Measurements from ENCODE around the gene NECTIN1.

The NECTIN1 gene

DNA sequence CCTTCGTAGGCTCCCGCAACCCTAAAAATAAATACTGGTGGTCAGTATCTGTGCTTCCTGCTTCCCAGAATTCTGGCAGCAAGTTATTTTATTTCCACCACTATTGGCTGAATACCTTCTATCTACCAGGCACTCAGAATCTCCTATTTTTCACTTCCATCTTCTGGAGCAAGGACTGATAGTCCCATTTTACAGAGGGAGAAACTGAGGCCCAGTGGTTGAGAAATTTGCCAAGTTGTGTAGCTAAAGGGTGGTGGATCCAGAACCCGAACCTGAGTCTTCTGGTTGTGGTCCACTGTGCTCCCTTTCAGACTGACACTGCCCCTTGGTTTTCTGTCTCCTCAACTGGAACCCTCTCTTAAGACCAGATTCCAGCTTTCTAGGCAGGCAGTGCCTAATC, 31.6 kb downstream of the NECTIN1 start:
- Histone ChIP-seq H3K27ac (replicated peaks) (no peak overlapping the region), H3K4me3 (replicated peaks; ENCODE audit: insufficient read depth, low read length) (no peak overlapping the region), H3K27me3 (ENCODE audit: insufficient read depth, poor library complexity, severe bottlenecking) (no peaks in the 10 kb centered on the region)
- no peak for DNase-seq (ENCODE audit: low read depth in 1 of 2, low spot score in 1 of 2)
- TF ChIP-seq, protein P1, sequence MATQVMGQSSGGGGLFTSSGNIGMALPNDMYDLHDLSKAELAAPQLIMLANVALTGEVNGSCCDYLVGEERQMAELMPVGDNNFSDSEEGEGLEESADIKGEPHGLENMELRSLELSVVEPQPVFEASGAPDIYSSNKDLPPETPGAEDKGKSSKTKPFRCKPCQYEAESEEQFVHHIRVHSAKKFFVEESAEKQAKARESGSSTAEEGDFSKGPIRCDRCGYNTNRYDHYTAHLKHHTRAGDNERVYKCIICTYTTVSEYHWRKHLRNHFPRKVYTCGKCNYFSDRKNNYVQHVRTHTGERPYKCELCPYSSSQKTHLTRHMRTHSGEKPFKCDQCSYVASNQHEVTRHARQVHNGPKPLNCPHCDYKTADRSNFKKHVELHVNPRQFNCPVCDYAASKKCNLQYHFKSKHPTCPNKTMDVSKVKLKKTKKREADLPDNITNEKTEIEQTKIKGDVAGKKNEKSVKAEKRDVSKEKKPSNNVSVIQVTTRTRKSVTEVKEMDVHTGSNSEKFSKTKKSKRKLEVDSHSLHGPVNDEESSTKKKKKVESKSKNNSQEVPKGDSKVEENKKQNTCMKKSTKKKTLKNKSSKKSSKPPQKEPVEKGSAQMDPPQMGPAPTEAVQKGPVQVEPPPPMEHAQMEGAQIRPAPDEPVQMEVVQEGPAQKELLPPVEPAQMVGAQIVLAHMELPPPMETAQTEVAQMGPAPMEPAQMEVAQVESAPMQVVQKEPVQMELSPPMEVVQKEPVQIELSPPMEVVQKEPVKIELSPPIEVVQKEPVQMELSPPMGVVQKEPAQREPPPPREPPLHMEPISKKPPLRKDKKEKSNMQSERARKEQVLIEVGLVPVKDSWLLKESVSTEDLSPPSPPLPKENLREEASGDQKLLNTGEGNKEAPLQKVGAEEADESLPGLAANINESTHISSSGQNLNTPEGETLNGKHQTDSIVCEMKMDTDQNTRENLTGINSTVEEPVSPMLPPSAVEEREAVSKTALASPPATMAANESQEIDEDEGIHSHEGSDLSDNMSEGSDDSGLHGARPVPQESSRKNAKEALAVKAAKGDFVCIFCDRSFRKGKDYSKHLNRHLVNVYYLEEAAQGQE (IDR thresholded peaks at IDR 0.05; ENCODE audit: insufficient replicate concordance, low read depth) = no peak
- TF ChIP-seq GABPA (IDR thresholded peaks at IDR 0.05; ENCODE audit: low read depth) (no peak), POLR2AphosphoS5 (IDR thresholded peaks at IDR 0.05; ENCODE audit: low read depth) (no peak), SPI1 (IDR thresholded peaks at IDR 0.05; ENCODE audit: borderline replicate concordance, low read depth) (no peak)
- TF ChIP-seq, protein P2, sequence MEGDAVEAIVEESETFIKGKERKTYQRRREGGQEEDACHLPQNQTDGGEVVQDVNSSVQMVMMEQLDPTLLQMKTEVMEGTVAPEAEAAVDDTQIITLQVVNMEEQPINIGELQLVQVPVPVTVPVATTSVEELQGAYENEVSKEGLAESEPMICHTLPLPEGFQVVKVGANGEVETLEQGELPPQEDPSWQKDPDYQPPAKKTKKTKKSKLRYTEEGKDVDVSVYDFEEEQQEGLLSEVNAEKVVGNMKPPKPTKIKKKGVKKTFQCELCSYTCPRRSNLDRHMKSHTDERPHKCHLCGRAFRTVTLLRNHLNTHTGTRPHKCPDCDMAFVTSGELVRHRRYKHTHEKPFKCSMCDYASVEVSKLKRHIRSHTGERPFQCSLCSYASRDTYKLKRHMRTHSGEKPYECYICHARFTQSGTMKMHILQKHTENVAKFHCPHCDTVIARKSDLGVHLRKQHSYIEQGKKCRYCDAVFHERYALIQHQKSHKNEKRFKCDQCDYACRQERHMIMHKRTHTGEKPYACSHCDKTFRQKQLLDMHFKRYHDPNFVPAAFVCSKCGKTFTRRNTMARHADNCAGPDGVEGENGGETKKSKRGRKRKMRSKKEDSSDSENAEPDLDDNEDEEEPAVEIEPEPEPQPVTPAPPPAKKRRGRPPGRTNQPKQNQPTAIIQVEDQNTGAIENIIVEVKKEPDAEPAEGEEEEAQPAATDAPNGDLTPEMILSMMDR (IDR thresholded peaks at IDR 0.05; ENCODE audit: insufficient read depth, low read length) = no peak

DNA sequence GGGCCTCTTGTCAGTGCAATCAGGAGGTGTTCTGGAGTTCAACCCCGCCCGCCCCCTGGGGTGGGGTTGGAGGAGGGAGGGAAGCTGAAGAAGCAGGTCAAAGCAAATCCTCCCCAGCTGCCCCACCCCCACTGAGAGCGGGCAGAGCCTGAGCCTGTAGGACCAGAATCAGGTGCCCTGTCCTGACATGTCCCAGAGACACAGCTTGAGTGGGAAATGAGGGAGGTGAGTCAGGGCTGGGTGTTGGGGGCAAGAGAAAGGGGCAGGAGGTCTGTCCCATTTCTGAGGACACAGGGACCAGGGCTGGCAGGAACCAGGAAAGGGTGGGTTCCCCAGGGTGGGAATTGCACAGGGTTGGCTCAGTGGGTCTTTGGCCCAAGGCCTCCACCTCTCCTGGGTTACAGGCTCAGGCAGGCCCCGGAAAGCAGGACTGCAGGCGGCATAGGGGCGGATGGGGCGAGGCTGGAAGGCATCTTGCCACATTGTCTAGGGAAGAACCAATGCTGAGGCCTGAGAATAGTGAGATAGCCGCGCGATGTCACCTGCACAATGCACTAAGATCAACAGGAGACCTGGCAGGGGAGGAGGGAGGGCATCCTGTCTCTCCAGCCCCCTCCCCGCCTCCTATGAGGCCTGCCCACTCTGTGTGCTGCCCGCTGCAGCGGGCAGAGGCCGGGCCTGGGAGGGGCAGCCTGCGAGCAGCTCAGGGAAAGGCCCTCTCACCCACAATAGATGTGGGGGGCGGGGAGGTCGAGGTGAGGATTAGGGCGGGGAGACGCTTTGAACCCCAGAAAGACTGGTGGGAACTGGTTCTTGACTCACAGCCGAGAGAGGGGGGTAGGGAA, 32.4 kb downstream of the NECTIN1 start:
- Histone ChIP-seq H3K27ac (replicated peaks) (no peak overlapping the region), H3K4me3 (replicated peaks; ENCODE audit: insufficient read depth, low read length) (no peak overlapping the region), H3K27me3 (ENCODE audit: insufficient read depth, poor library complexity, severe bottlenecking) (no peaks in the 10 kb centered on the region)
- DNase-seq (ENCODE audit: low read depth in 1 of 2, low spot score in 1 of 2) = no peak
- TF ChIP-seq POLR2AphosphoS5 (IDR thresholded peaks at IDR 0.05; ENCODE audit: low read depth) = no peak
- TF ChIP-seq, protein P2 (IDR thresholded peaks at IDR 0.05; ENCODE audit: insufficient read depth, low read length) = no peak

DNA sequence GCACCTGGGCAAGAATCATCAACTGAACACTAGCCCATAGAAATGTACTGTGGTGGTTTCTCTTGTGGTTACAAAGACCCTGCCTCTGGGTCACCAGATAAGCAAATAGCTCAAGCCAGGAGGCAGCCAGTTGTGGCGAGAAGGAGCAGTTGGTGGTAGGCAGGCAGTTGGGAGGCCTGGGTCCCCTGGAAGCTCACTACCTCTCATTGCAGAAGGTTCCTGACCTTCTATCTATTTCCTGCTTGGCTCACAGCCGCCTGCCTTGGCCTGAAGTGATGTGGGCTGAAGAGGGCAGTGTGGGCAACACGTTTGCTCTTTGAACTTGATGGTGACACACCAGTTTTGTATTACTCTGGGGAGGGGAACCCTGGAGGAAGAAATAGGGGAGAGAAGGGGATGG, 34.7 kb downstream of the NECTIN1 start:
- peak overlapping the region; percentile 70 for H3K27ac ChIP-seq (replicated peaks)
- no peak for TF ChIP-seq GABPA (IDR thresholded peaks at IDR 0.05; ENCODE audit: low read depth)
- TF ChIP-seq POLR2AphosphoS5 (IDR thresholded peaks at IDR 0.05; ENCODE audit: low read depth) = peak; percentile 86
- no peak; the same call in 1 of the 2 replicates for TF ChIP-seq SPI1 (IDR thresholded peaks at IDR 0.05; ENCODE audit: borderline replicate concordance, low read depth)
- TF ChIP-seq, protein P1 (IDR thresholded peaks at IDR 0.05; ENCODE audit: insufficient replicate concordance, low read depth) = no peak
- TF ChIP-seq, protein P2 (IDR thresholded peaks at IDR 0.05; ENCODE audit: insufficient read depth, low read length) = peak; percentile 13
- no peaks in the 10 kb centered on the region for H3K27me3 ChIP-seq (ENCODE audit: insufficient read depth, poor library complexity, severe bottlenecking)
- H3K4me3 ChIP-seq (replicated peaks; ENCODE audit: insufficient read depth, low read length) = no peak overlapping the region
- DNase-seq (ENCODE audit: low read depth in 1 of 2, low spot score in 1 of 2) = peak in 1 of 2 experiments; percentile 84
